HG03521 (cell line): ENCODE data around the gene HLX.
A peak's percentile ranks its signal among the peaks of the same experiment; 100 is the strongest.

Experiments used
- ATAC-seq: cut with Tn5 transposase; IDR thresholded peaks from one replicate; pipeline ENCODE4 v1.9.1; 2021; ENCODE audit warnings: mild to moderate bottlenecking, moderate library complexity; ENCODE audit not compliant: unreplicated experiment

The HLX gene

DNA sequence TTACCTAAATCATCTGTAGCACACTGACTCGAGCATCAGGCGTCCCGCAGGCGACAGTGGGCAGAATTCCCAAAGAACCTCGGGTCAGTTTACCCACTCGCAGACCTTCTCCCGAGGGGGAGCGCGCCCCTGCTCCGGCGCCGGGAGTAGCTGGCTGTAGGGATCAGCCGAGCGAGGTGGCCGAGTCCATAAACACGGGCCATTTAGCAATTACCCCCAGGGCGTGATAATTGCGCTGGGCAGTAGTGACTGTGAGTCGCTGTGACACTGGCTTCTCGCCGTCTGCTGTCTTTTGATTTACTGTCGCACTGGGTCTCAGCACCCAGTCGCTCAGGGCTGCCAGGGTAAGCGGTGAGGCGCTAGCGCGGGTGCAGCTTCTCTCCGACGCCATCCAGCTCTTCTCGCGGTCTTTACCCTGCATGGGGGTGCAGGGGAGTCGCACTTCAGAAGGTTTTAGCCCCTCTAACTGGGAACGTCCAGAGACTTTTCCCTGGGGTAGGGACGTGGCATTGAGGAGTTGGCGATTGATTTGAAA is 16.2 kb downstream of the HLX start:
- ATAC-seq: no peak

DNA sequence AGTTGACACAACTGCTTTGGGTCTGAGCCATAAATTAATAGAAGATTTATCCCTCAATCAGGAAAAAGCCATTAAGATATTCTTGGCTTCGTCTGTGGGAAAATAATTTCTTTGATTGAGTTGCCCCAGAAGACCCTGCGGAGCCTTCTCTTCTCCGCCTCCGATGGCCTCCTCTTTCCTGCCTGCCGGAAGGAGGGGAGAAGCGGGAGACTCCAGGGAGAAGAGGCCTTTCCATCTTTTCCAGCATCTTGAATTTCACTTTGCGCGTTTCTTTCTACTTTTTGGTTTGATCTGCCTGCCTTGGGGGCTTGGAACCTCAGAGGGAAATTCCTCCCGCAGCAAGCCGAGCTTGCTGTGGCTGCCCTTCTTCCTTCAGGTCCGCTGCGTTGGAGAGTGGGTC is 16.8 kb downstream of the HLX start:
- ATAC-seq: no peak

DNA sequence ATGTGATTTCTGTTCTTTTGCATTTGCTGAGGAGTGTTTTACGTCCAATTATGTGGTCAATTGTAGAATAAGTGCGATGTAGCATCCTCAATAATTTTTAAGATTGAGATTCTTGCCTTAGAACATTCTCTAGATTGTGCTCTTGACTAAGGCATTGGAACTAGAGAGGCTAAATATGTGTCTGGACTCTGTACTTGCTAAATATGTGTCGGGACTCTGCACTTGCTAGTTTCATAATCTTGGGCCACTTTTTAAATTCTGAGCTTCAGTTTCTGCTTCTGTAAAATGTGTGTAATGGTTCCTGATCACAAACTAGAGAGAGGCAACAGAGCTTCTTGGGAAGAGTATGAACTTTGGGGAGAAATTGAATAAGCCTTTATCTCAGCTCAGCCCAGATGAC is 21.6 kb downstream of the HLX start:
- no peak for ATAC-seq

DNA sequence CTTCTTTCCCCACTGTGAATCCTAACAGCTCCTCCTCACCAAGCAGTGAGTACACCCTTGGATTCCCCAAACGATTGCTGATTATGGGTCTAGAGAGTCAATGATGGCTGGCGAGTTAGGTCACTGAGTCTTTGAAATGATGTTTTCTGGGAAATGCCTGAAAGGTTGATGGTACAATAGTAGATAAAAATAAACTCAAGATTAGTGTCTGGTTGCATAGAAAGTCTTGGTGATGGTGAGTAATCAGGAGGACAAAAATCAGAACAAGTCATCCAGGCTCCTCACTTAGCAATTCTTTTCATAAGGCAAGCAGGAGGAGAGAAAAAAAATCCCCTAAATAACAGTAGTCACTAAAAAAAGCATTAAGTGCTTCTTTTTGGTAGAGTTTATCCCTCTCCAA is 22.6 kb downstream of the HLX start:
- no peak for ATAC-seq

DNA sequence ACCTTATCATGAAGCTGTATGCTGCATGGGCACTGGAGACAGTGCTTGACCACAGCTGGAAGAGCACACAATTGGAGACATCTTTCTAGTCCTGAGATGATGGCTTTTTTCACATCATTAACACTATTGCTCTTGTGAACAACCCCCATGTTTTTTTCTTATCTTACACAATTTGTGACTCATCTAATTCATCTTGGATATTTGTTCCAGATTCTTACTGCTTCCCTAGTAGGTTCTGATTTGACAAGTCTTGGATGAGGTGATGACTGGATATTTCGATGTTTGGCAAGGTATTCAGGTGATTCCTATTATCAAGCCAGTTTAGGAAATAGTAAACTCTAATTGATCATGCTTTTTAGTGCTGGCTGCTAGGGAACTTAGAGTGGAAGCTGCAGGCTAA is 23.7 kb downstream of the HLX start:
- ATAC-seq: no peak

DNA sequence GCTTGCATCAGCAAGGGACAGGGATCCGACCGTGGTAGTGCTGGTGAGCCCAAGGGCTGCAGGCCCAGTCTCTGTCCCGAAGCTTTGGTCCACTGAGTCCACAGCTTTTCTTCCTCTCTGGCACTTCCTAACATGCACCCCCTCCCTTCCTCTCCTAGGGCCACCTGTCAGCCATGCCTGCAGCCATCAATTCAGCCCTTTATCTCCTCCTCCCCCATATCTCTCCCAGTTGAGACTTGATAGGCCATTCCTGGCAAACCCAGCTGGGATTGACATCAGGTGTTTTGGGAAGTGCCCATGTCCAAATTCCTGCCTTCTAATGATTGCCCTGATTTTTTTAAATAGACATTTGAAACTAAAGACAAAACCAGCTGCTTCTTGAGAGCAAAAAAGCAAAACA is 25.6 kb downstream of the HLX start:
- ATAC-seq: no peak

DNA sequence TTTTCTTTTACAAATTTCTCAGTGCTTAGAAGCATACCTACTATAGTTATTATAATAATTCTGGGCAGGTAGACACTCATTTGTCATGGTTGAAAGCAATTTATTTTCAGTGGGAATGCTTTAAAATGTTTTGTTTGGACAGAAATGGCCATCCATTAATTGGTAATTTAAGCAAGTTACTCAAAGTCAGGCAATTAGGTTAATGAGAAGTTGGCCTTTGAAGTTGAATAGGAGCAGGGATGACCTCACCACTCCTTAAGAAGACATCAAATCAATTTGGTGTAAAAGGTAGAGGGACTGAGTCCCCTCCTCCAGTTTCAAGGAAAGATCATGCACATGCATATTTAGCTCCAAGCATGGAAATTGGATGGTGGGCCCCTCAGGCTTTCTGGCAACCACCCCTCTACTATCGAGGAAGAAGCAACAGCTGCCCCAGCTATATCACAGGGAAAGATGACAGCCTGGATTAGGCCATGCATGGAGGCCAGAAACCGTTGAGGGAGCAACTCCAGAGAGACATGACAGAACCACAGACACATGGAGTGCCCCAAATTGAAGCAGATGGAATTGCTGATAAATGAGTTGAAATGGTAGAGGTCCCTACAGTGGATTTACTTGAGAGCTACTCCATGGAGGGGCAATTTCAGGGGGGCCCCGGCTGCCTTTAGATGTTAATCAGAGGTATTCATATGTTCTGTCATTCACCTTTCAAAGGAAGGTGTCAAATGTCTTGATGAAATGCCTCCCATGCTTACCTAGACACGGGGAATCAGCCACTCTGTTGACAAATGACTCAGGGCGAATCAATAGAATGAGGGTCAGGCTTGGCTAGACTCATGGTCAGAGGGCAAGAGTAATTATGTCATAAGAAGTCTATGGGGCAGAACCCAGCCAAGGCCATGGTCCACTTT is 26.7 kb downstream of the HLX start:
- ATAC-seq: no peak

DNA sequence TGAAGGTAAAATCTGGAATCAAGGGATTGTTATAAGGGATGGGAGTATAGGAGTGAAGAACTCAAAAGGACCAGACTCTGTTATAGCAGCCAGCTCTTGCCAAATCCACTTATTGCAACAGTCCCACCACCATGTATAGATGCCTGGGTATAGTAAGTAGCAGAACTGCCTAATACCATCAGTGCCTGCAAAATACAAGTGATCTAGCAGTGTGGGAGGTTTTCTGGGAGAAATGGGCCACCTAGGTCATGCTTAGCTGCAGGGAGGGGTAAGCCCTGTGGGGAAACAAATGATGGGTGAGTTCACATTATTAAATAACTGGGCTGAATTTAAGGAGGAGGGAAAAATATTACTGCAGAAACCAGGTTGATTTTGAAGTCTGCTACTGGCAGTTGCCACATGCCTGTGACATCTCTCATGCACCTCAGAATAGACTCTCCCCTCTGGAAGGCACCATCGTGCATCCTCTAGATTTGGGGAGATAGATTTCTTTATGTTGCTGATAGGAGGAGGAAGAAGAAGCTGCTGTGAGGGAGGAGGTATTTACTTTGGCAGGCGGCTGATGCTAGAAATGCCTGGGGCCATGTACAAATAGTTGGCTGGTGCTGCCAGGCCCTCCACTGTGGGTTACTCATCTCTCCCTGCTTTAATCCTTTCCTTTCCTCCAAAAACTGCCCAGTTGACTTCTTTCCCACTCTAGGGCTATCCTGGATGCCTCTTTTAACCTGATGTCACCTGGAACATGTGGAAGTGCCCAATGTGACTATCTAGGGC is 27.5 kb downstream of the HLX start:
- ATAC-seq: no peak

DNA sequence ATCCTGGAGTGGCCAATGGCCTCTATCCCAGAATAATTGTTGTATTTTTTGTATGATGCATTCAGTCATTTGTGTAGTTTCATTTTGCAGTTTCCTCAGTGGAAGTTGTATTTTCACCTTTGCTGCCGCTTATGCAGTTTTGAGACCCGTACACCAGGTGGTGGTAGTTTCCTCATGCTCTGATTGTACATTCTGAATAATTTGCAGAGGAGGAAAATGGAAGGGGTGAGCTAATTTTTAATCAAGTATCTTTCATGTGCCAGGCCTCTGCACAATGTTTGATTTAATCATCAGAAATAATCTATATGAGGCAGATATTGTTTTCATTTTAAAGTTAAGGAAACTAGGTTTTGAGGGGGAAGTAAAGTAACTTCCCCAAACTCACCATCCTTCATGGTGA is 29.5 kb downstream of the HLX start:
- ATAC-seq: peak; percentile 50

DNA sequence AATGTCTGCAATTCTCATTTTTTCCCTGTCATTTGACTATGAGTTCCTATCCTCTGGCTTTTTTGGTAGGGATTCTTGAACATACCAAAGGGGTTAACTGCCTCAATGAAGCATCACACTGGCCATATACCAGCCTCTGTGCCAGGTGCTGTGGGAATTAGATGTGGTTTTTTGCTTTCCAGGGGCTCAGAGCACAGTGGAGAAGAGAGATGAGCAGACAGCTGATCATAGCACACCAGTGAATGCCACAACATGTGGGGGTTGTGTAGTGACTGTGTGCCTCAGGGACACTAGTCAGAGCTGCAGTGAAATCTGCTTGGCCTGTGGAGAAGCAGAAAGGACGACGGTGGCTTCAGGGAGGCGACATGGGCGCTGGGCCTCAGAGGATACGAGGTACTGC is 30.8 kb downstream of the HLX start:
- no peak for ATAC-seq

DNA sequence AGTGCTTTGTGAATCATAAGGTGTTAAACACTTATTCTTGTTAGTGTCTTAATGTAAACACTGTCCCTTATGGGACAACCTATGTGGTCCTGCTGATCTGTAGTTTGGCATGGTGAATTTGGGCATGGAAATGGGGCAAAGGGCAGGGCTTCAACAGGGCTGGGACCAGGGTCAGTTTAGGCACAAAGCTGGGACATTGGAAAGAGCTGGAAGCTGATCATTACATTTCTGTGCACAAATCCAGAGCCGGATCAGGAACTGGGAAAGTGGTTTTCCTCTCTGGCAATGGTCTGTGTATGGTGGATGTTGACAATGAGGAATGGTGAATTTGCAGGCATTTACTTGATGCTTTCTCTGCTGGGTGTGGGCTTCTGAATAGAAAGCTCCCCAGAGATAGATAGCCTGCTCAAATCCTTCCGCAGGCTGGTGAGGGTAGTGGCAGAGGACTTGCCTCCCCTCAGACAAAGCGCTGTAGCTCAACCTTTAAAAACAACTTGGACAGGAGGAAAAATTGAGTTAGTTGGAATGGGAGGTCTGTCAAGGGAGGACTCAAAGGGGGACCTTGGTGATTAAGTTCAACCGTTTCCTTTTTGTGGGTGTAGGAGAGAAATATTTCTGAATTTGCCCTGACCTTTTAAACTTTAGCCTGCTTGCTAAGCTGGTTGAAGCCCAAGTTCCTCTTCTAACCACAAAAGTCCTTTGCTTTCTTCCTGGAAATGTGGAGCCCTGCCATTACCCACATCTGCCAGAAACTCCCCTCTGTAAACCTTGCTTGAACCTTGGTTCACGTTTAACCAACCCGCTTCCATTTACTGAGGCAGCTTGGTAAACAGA is 35.3 kb downstream of the HLX start:
- no peak for ATAC-seq

DNA sequence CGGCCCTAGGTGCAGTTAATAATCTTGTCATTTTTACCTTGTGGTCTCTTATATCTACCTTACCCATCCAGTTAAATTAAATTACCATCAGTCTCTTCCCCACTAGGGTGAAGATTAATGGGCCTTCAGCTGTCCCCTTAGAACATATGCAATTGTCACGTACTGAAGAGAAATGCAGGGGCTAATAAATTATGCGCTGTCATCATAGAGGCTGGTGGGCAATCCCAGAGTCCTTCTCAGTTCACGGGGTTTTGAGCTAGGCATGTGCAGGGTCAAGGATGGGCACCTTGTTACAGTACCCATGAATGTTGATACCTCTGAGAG is 35.8 kb downstream of the HLX start:
- ATAC-seq: no peak

DNA sequence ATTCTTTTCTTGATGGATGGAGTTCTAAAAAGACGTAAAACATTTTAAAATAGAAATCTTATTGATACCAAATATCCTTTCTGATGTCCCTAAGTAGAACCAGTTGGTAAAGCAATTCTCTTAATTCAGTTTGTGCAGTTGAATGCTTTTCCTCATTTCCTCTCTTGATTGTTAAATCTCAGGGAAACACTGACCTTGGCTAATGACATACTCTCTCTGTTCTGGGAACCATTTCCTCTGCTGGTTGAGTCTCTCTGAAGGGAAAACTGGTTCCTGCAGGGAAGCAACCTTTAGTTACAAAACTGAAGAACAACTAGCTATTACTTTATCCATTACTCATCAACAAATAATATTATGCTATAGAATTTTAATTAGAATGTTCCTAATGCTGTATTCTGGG is 36.7 kb downstream of the HLX start:
- no peak for ATAC-seq

DNA sequence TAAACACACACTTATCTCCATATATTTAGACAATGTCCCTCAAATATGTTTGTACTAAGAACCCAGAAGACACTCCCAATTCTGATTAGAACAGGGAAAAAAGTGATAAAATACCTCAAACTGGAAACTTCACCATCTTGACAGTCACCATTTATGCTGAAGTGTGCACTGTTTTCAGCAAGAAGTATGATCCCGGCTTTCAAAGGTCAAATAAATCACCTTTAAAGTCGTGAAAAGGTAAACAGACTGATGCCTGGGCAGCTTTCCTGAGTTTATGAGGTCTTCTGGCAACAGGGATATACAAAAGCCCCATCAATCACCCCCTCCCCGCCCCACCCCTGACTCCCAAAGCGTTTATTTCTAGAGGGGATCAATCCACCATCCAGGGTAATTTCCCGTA is 37.9 kb downstream of the HLX start:
- ATAC-seq: no peak

DNA sequence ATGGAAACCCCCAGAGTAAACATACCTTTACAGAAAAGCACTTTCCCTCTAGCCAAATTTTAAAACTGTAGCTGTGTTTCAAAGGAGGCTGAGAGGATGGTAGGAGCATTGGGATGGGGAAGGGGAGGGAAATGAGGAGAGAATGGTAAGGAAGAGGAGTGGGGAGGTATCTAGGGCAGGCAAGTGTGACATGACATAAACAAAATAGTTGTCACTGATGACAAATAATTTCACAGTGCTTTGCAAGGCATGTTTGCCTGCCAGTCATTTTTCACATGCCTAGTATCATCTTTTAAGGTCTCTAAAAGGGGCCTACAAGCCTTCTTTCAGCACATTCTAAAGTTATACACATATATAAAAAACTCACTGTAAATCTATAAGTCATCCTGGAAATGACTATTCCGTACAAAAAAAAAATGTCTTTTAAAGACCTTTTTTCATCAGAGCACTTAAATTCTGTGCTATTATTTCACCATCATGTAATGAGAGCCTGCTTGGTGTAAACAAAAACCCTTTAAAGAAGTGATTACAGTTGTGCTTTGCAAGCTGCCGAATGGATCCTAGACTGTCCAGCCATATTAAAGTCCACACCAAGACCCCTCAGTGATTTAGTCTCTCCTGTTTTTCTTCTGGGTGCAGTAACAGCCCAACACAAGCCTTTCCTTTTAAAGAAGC is 38.4 kb downstream of the HLX start:
- no peak for ATAC-seq

DNA sequence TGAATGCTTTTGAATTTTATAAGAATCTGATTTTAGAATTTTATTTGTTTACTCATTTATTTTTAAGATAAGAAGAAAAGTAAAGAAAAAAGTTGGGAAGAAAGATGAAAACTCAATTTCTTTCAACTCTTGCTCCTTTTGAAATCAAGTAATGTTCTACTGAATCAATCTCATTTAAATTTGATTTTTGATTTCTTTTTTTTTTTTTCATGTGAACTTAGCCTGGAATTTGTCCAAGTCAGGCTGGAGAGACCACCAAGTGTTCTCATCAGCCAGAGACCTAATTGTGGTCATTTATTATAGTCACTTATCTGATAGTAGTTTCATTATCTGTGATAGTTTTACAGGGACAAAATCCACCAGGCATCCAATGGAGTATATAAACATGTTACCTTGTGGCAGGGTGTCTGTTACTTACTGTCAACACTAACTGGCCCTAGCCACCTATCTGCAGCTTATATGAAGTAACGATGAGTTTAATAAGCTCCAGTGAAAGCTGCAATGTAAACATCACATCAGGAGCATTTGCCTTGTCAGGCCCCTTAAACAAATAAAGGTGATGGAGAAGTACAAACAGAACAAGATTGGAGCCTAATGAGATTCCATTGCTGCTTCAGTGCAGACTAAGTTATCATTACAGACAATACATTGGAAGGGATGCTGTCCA is 39.2 kb downstream of the HLX start:
- ATAC-seq: no peak

DNA sequence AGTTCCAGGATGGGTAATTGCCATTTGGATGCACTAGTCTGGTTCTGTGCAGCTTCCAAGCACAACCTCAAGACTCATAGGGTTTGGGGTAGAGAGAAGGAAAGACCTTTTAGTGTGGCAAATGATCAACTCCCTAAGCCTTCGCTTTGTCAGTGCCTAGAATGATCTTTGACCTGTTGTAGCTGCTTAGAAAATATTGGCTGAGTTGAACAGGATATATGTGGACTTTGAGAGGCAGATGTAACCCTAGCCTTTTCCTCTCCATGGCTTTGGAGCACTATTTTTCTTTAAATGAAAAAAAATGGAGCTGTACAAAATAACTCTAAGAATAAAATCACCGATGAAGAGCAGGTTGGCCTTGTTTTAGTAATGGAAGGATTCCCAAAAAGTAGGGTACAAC is 41.7 kb downstream of the HLX start:
- ATAC-seq: no peak

DNA sequence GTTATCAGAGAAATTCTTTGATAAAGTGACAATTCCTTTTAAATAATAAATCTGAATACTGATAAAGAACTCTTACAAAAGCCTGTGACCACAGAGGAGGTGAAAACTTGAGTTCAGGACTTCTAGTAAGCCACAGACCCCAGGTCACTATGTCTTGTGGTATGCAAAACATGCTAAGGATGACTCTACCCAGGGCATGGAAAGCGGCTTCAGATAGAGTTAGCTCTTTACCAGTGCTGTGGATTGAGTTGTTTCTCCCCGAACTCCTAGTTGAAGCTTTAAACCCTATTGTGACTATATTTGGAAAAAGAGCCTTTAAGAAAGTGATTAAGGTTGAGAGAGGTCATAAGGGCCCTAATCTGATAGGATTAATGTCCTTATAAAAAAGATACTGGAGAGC is 42.3 kb downstream of the HLX start:
- no peak for ATAC-seq

DNA sequence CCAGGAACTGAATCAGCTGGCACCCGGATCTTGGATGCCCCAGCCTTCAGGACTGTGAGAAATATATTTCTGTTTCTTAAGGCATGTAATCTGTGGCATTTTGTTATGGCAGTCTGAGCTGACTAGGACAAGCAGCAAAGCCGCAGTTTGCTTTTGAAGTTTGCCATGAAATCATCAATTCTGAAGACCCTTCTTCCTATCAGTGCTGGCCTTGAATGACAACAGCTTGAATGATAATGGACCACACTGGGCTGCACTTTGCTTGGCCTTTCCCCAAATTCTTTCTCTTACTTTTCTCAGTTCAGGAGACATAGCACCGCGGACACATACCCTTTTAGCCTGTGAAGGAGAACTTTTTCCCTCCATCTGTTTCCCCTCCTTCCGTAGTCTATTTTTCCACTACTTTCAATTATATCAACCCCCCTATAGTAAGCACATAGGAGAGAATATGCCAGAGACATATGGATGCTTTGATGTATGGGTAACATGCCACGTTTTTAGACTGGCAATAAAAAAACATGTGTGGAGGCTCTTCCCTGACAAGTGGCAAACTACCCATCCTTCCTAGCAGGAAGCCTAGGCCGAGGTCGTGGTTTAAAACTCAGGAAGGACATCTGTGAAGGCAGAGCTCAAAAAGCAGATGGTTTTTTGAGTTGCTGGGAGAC is 42.9 kb downstream of the HLX start:
- no peak for ATAC-seq

DNA sequence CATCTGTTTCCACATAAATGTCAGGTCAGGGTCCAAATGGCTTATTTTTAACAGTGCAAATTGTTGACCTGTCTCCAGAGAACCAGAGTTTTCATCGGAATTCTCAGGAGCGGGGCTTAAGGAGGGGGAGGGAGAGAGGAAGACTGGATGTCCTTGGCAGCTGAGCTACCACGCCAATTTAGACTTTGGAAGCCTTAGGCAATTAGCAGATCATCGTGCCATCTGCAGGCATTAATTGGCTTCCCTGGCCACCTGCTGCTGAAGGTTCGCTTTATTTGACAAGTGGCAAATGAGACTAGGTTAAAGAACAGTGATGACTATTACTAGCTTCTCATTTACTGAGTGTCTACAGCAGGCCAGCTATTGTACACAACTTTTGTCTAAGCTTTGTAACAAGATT is 43.7 kb downstream of the HLX start:
- ATAC-seq: no peak
